Renal pelvis (tissue), 4 donors: ENCODE data around the gene PRKCI. TPM values are rescaled to one million over a fixed set of nuclear protein-coding genes. Genes with fewer than 3 reads are reported as not detected.
"Not testable (repeated sequence)": the region's sequence is repeated elsewhere in the genome, so short reads cannot be mapped to it uniquely, and the experiment has no call there.

Source experiments
- DNase-seq: peaks from one replicate; pipeline ENCODE4 v3.0.0-alpha.2; 2013
- polyA plus RNA-seq, 3 donors: library from polyadenylated mRNA; unstranded; fragments of 120-200 nt; gene quantifications; one replicate each; pipeline ENCODE4 v1.2.1, GENCODE V29; 2013; ENCODE audit not compliant: insufficient read length in 3 of 3

PRKCI gene
- polyA plus RNA-seq, 3 donors, result 50.9 to 88.1 (median 69.3) TPM

DNA sequence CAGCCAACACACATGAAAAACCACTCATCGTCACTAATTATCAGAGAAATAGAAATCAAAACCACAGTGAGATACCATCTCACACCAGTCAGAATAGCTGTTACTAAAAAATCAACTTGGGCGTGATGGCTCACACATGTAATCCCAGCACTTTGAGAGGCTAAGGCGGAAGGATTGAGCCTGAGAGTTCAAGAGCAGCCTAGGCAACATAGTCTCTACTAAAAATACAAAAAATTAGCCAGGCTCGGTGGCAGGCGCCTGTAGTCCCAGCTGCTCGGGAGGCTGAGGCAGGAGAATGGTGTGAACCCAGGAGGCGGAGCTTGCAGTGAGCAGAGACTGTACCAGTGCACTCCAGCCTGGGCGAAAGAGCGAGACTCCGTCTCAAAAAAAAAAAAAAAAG, 55.1 kb downstream of the PRKCI start:
- DNase-seq, result not testable (repeated sequence)

DNA sequence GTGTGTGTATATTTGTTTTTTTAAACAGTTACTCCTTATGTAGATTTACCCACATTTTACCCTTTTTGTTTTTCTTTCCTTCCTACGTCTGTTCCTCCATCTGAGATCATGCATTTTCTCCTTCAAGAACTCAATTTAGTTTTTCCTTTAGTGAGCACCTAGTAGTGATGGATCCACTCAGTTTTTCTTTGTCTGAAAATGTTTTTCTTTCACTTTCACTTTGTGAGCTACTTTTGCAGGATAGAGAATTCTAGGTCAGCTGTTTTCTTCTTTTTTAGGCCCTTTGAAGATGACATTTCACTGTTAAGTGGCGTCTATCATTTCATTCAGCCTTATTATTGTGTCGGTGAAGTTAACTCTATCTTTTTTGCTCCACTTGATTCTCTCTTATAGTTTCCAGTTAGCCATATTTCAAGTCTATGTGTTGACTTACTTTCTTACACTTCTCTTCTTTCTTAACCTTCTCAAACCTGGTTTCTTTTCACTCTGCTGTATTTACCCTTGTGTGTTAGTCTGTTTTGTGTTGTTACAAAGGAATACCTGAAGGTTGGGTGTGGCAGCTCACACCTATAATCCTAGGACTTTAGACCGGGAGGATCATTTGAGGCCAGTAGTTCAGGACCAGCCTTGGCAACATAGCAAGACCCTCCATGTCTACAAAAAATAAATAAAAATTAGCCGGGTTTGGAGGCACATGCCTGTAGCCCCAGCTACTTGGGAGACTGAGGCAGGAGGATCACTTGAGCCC, 55.8 kb downstream of the PRKCI start:
- DNase-seq, result no peak

DNA sequence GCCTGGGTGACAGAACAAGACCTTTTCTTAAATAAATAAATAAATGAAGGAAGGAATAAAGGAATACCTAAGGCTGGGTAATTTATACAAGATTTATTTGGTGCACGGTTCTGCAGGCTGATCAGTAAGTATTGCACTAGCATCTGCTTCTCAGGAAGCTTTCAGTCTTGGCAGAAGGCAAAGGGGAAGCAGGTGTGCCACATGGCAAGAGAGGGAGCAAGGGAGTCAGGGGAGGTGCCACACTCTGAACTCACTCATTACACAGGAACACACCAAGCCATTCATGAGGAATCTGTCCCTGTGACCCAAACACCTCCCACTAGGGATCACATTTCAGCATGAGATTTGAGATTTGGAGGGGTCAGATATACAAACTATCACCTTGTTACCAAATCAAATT, 56.4 kb downstream of the PRKCI start:
- DNase-seq, result no peak

DNA sequence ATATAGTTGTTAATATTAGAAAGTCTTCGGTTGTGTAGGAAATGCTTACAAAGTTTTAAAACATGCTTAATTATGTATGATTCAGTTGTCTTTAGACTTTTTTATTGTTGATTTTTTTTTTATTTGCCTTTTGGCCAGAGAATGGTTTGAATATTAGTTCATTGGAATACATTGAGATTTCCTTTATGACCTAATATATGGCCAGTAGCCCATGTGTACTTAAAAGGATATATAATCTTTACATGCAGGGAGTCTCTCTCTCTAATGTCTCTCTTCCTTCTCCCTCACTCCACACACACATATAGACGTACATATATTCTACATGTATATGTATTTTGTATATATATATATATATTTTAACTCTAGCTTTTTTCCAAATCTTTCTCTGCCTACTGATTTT, 68.0 kb downstream of the PRKCI start:
- DNase-seq, result no peak

DNA sequence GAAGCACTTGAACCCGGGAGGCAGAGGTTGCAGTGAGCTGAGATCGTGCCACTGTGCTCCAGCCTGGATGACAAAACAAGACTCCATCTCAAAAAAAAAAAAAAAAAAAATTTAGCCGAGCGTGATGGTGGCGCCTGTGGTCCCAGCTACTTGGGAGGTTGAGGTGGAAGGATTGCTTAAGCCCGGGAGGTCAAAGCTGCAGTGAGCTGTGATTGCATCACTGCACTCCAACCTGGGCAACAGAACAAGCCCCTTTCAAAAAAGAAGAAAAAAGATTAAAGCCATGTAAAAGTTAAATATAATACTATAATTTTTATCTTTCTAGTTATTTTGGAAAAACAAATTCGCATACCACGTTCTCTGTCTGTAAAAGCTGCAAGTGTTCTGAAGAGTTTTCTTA, 73.4 kb downstream of the PRKCI start:
- no peak for DNase-seq

DNA sequence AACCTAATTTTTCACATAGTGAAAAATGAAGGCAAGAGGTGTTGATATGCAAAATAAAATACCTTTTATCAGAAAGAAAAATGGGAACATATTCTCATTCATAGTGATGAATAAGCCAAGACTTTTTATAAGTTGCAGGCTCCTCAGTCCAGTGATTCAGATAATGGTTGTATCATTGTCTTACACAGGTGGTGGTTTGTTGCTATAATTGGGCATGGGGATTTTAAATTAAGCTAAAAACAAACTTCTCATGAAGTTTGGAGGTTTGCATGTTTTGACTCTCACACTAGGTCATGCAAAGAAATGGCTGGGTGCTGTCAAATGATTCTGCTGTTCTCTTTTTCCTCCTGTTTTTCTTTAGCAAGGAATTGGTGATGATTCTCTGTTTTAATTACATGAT, 74.5 kb downstream of the PRKCI start:
- DNase-seq, result no peak

DNA sequence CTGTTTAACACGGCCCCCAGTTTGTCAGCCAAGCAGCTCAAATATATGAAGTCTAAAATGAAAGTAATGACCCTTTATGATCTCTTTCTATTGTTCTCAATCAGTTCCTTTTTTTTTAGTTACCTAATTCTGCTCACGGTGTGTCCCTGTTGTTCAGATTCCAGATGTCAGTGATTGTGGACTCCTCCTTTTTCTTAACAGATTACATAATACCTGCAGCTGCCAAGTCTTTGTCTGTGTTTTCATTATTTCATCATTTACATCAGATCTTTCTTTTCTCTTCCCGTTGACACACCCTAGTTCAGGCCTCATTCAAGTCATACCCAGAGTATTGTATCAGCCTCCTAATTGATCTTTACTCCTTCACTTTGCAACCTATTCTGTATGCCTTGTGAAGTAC, 79.2 kb downstream of the PRKCI start:
- no peak for DNase-seq

DNA sequence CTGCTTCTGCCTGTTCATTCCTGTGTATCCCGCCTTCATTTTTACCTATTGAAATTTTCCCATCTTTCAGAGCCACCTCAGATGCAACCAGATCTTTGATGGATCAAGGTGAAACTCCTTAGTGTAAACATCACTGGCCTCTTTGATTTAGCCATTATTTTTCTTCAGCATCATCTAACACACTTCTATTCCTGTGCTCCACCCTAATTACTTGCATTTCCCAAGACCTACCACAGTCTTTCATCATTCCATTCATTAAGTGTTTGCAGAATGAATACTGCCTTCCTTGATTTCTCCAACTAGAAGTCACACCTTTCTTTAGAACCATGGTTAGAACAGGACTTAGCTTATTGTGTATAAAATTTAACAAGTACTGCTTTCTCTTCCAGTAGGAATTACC, 79.8 kb downstream of the PRKCI start:
- no peak for DNase-seq

DNA sequence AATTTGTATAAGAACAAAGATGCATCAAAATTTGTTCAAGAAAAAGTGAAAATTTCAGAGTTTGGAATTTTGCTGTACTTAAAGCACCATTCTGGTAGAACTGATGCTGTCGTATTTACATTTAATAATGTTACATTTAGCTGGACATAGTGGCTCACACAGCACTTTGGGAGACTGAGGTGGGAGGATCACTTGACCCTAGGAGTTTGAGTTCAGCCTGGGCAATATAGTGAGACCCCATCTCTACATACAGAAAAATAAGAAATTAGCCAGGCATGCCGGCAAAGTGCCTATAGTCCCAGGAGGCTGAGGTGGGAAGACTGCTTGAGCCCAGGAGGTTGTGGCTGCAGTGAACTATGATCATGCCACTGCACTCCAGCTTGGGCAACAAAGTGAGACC, 83.8 kb downstream of the PRKCI start:
- DNase-seq, result no peak

DNA sequence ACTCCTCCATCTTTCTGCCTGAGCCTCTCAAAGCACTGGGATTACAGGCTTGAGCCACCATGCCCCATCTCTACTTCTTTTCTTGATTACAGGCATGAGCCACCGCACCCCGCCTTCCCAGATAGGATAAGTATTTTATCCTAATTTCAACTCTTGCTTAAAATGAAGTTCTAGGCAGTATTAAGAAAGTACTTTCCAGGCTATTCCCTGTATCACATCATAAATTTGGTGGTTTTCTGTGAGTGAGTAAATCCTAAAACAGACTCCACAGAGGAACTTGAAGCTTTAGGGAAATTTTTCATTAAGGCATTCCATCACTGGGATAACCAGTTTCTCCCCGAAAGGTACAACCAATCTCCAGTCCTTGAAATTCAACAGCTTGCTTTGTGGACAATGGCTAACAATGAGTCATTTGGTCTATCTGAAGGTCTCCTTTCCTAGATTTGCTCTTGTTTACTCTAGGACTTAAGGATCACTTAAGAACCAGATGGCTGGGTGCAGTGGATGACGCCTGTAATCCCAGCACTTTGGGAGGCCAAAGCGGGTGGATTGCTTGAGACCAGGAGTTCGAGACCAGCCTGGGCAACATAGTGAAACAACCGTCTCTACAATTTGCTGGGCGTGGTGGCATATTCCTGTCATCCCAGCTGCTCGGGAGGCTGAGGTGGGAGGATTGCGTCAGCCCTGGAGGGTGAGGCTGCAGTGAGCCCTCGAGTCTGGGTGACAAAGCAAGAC, 85.6 kb downstream of the PRKCI start:
- no peak for DNase-seq

DNA sequence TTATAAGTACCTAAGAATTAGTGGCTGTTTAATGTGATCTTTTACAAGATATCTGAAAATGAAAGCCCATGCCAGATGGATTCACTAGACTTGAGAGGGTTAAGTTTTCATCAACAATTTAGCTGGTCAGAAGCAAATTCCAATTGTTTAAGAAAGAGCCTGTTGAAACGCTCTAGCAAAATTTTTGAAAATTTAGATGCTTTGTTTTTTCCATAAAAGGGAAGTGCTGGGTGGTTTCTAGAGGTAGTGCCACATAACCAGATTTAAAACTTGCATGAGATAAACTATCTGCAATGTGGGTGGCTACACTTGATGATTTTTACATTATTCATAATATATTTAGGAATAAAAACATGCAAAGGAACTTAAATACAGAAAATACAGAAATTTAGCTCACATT, 86.8 kb downstream of the PRKCI start:
- DNase-seq, result no peak

DNA sequence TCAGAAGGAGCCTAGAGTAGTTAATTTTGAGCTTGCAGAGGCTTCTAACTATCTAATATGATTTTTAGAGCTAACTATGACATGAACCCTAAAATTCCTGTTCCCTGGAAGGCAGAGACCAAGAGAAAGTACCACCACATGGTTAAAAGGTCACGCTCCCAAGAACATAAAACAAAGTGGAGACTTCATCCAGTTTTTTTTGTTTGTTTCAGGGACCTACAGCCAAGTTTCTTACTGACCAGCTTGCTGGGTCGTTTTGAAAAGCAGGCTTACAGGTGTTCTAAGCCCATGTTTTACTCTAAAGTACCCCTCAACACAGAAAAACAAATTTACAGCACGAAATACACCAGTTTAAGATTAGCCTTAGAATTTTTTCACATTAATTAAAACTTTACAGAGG, 95.7 kb downstream of the PRKCI start:
- no peak for DNase-seq

DNA sequence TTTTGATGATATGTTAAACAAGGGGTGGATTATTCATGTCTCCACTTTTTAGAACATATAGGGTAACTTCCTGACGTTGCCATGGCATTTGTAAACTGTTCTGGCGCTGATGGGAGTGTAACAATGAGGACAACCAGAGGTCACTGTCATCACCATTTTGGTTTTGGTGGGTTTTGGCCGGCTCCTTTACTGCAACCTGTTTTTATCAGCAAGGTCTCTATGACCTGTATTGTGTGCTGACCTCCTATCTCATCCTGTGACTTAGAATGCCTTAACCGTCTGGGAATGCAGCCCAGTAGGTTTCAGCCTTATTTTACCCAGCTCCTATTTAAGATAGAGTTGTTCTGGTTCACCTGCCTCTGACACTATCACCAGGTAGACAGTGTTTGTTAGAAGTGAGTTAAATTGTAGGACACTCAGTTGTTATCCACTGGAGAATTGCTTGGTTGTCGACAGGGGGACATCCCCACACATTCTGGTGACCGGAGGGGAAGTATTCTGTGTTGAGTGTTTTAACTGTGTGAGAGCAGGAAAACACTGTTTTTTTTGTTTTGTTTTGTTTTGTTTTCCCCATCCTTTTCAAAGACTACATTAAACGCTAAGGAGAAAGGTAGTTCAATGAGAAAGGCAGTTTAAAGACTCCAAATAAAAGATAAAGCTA, 98.4 kb downstream of the PRKCI start:
- DNase-seq, result no peak

DNA sequence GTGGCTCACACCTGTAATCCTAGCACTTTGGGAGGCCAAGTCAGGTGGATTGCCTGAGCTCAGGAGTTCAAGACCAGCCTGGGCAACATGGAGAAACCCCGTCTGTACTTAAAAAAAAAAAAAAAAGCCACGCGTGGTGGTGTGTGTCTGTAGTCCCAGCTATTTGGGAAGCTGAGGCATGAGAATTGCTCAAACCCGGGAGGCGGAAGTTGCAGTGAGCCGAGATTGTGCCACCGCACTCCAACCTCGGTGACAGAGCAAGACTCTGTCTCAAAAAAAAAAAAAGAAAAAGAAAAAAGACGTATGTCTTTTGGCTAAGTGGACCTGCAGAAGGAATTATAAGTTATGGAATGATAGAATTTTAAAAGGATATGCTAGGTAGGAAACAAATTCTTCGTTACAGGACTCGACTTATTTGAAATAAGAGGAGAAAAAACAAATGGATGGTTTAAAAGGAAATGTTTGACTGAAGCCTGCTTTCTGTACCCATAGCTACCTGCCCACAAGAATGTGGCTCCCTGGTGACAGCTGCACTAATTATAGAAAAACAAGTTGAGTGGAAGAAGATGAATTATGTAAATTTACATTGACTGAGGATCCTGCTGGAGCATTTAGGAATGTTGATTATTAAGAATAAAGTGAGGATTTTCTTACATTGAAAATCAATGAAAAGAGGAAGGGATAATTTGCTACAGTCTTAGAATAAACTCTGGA, 99.3 kb downstream of the PRKCI start:
- DNase-seq, result no peak

DNA sequence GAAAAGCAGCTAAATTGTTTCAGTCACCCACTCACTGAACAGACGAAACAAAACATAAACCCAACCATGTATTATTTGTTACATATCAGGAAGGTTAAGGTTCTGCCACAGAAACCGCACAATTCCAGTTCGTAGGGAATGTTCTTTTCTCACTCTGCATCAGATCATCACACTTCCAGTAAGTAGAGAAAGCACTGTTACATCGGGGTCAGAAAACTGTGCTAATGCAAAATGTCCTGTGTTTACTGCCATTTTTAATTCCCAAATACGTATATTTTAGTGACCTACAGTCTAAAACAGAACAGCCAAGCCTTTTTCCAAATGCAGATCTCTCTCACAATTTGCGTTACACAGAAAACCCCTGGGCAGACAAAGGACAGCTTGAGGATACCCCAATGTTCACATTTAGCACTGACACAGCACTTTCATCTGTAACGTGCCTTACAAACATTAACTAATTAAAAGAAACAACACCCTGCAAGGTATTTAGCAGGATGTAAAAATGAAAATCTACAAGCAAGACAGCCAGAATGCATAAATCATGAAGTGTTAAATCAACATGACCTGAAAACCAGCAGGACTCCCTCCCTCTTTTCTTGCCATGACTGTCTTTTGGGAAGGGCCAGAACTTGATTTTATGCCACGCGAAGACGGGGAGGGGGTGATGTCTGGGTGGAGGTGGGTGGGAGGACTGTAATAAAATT, 100.5 kb downstream of the PRKCI start:
- DNase-seq, result no peak

DNA sequence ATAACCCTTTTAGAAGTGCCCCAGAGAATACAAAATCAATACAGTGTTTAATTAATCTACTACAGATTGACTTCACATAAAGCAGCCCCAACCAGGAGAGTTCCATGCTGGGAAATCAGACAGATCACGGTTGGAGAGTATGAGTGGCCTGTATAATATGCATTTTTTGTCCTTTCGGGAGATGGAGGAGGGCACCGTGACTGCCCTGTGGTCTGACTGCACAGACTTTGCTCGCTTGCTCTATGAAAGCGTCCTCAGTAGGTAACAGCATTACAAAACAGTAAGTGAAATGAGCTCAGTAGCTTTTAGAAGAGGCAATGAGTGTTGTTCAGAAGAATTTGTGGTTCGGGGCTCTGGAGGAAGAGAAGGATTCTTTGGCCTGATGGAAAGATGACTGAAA, 101.1 kb downstream of the PRKCI start:
- no peak for DNase-seq

DNA sequence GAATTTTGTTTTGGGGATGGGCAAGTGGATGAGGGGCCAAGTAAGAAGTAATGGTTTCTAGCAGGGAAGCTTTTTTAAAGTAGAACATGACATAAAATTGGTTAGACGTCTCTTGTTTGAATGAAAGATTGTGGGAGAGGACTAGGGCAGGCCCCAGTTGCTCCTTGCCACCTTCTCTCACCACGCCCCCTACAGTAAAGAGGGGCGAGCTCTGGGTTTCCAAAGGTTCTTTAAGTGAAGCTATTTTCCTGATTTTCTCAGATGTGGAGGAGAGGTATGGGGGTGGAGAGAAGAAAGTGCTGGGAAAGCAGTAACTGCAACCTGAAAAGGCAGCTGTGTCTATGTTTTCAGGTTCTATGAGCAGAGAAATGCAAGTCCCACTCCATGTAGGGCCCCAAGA, 102.7 kb downstream of the PRKCI start:
- DNase-seq, result no peak

DNA sequence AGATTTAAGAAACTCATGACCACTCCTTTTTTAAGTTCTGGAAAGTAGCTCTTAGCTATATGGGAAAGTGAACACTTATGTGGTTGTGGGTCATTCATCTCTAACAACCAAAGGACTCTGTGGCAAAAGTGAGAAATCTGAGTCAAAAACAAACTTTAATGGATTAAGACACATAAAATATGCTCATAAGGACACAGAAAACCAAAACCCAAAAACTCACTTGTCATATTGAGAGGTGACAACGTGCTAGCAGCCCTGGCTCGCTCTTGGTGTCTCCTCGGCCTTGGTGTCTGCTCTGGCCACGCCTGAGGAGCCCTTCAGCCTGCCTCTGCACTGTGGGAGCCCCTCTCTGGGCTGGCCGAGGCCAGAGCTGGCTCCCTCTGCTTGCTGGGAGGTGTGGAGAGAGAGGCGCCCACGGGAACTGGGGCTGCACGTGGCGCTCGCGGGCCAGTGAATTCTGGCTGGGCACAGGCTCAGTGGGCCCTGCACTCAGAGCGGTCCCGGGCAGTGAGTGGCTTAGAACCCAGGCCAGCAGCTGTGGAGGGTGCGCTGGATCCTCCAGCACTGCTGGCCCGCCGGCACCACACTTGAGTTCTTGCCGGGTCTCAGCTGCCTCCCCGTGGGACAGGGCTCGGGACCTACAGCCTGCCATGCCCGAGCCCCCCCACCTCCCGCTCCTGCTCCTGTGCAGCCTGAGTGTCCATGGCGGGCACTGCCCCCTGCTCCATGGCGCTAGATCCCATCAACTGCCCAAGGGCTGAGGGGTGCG, 105.0 kb downstream of the PRKCI start:
- no peak for DNase-seq

DNA sequence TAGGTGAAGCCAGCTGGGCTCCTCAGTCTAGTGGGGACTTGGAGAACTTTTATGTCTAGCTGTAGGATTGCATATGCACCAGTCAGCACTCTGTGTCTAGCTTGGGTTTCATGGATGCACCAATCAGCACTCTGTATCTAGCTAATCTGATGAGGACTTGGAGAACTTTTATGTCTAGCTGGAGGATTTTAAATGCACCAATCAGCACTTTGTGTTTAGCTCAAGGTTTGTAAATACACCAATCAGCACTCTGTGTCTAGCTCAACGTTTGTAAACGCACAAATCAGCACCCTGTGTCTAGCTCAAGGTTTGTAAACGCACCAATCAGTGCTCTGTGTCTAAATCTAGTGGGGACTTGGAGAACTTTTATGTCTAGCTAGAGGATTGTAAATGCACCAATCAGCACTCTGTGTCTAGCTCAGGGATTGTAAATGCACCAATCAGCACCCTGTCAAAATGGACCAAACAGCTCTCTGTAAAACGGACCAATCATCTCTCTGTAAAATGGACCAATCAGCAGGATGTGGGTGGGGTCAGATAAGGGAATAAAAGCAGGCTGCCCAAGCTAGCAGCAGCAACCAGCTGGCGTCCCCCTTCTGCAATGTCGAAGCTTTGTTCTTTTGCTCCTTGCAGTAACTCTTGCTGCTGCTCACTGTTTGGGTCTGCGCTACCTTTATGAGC, 105.8 kb downstream of the PRKCI start:
- not testable (repeated sequence) for DNase-seq

DNA sequence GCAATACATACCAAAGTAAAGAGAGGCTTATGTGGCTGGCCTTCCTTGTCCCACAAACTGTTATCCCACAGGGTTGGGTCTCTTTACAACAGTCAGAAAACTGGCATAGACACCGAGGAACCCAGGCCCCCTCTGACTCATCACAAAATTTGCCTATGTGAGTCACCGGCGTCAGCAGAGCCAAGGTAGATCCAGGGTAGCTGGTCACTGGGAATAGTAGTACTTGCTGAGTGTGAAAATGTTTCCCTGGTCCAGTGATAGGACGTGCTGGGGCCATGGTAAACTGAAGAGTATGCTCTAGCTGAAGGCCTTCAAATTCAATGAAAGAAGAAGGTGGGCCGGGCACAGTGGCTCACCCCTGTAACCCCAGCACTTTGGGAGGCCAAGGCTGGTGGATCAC, 108.1 kb downstream of the PRKCI start:
- DNase-seq, result no peak
